GM11168 (cell line): Measurements from ENCODE around the gene NEURL1.

Experiments used
- in situ Hi-C: fragments of 300-500 bp; cut with MboI; formaldehyde crosslinking; loops from one replicate; pipeline ENCODE4 v1.12.0; 2022; ENCODE audit warnings: low sequenced_read_pairs; ENCODE audit not compliant: unreplicated experiment

The NEURL1 gene

GRCh38 chr10:103635580-103635979 lies 142.1 kb downstream of the NEURL1 start:
- in situ Hi-C loops = no loop called here

GRCh38 chr10:103636492-103636891 lies 143.0 kb downstream of the NEURL1 start:
- in situ Hi-C loops = no loop called here

- in situ Hi-C loops = no loop called here
Measured at GRCh38 chr10:103637011-103637410, 143.5 kb downstream of the NEURL1 start.

GRCh38 chr10:103637927-103638557 lies 144.5 kb downstream of the NEURL1 start:
- in situ Hi-C loops = no loop called here

- in situ Hi-C loops = no loop called here
Measured at GRCh38 chr10:103638948-103639347, 145.4 kb downstream of the NEURL1 start.

GRCh38 chr10:103640436-103641181 lies 147.1 kb downstream of the NEURL1 start:
- in situ Hi-C loops = no loop called here

GRCh38 chr10:103641326-103641725 lies 147.8 kb downstream of the NEURL1 start:
- in situ Hi-C loops = no loop called here
